ENCODE measurements around the gene ACOX2.

ACOX2 gene

GRCh38 chr3:58491506-58492402 is 45.2 kb downstream of the ACOX2 start, which contains the start of gene KCTD6:
Gene KCTD6 (plus strand): TSS chr3:58492096. CDS start chr3:58498756, 6,660 bp downstream.
- no peak within 1 kb of the TSS for H3K27ac ChIP-seq (replicated peaks; ENCODE audit: low read length)
- DNase-seq (ENCODE audit: low spot score), result peak; percentile 96
- peak within 1 kb of the TSS; percentile 88 for H3K9ac ChIP-seq (ENCODE audit: low read depth, low read length, poor library complexity)
- no peak within 1 kb of the TSS for H2BK120ac ChIP-seq (ENCODE audit: low read depth, low read length)
- no peak within 1 kb of the TSS for H2BK12ac ChIP-seq (ENCODE audit: low read length)
- H3K4ac ChIP-seq (ENCODE audit: low read length), result no peak within 1 kb of the TSS
- H3K79me1 ChIP-seq (ENCODE audit: low read depth, low read length), result no peaks in the 10 kb centered on the region
- H2BK5ac ChIP-seq (ENCODE audit: low read length), result peak within 1 kb of the TSS; percentile 59
- H3K36me3 ChIP-seq (replicated peaks in 1 of 2; ENCODE audit: control insufficient read depth in 2 of 2, insufficient read depth in 2 of 2, low read length in 2 of 2), result no peaks in the 10 kb centered on the region
- peak within 1 kb of the TSS; percentile 75 for H3K4me2 ChIP-seq (ENCODE audit: insufficient read depth, low read length, poor library complexity, severe bottlenecking)
- H2AFZ ChIP-seq (ENCODE audit: low read length), result peak within 1 kb of the TSS; percentile 88
- peak within 1 kb of the TSS; percentile 79 to 83 for H3K4me3 ChIP-seq (ENCODE audit: low read length in 2 of 2)
- H3K14ac ChIP-seq (ENCODE audit: low read length), result no peak within 1 kb of the TSS
- no peak within 1 kb of the TSS for H3K23ac ChIP-seq (ENCODE audit: low read depth, low read length, poor library complexity)
- H2BK15ac ChIP-seq (ENCODE audit: low read length), result peak within 1 kb of the TSS; percentile 76
- H3K18ac ChIP-seq (ENCODE audit: low read length), result peak within 1 kb of the TSS; percentile 92
- H3K9me3 ChIP-seq (replicated peaks in 1 of 2; ENCODE audit: control insufficient read depth in 2 of 2, insufficient read depth in 1 of 2, low read depth in 1 of 2, low read length in 2 of 2), result peaks cover 0 to 11% of the 10 kb centered on the region in 2 donors
- WGBS, 2 donors (ENCODE audit: extremely low coverage in 2 of 2, insufficient read length in 2 of 2, insufficient replicate concordance in 1 of 2), result no CpG with 5 or more reads among the region's 104 CpGs
- H3K4me1 ChIP-seq (ENCODE audit: control insufficient read depth in 2 of 2, insufficient read depth in 1 of 2, low read depth in 1 of 2, low read length in 2 of 2), result peaks cover 17 to 37% of the 10 kb centered on the region in 2 donors
- no peak within 1 kb of the TSS for H4K91ac ChIP-seq (ENCODE audit: low read depth, low read length, poor library complexity)
- peak within 1 kb of the TSS; percentile 34 for H2AK5ac ChIP-seq (ENCODE audit: low read depth, low read length)
- peaks cover 0 to 6% (median 0%) of the 10 kb centered on the region in 3 experiments for H3K27me3 ChIP-seq (ENCODE audit: control insufficient read depth in 3 of 3, insufficient read depth in 3 of 3, low read depth in 1 of 3, low read length in 3 of 3)
- no peak within 1 kb of the TSS for H4K8ac ChIP-seq (ENCODE audit: low read depth, low read length)

GRCh38 chr3:58490860-58491501 is 46.0 kb downstream of the ACOX2 start:
- H2AFZ ChIP-seq (ENCODE audit: low read length), result peak overlapping the region; percentile 88
- H3K9ac ChIP-seq (ENCODE audit: low read depth, low read length, poor library complexity), result no peak overlapping the region
- peaks cover 0 to 6% (median 0%) of the 10 kb centered on the region in 3 experiments for H3K27me3 ChIP-seq (ENCODE audit: control insufficient read depth in 3 of 3, insufficient read depth in 3 of 3, low read depth in 1 of 3, low read length in 3 of 3)
- H3K4me2 ChIP-seq (ENCODE audit: insufficient read depth, low read length, poor library complexity, severe bottlenecking), result no peak overlapping the region
- no peak overlapping the region for H2BK12ac ChIP-seq (ENCODE audit: low read length)
- H2AK5ac ChIP-seq (ENCODE audit: low read depth, low read length), result peak overlapping the region; percentile 34
- H3K9me3 ChIP-seq (replicated peaks in 1 of 2; ENCODE audit: control insufficient read depth in 2 of 2, insufficient read depth in 1 of 2, low read depth in 1 of 2, low read length in 2 of 2), result peaks cover 0 to 5% of the 10 kb centered on the region in 2 donors
- peak overlapping the region; percentile 79 for H3K18ac ChIP-seq (ENCODE audit: low read length)
- no peak overlapping the region for H4K8ac ChIP-seq (ENCODE audit: low read depth, low read length)
- H2BK120ac ChIP-seq (ENCODE audit: low read depth, low read length), result no peak overlapping the region
- no CpG with 5 or more reads among the region's 19 CpGs for WGBS, 2 donors (ENCODE audit: extremely low coverage in 2 of 2, insufficient read length in 2 of 2, insufficient replicate concordance in 1 of 2)
- no peak for DNase-seq (ENCODE audit: low spot score)
- peak overlapping the region; percentile 76 for H2BK15ac ChIP-seq (ENCODE audit: low read length)
- peak overlapping the region; percentile 59 for H2BK5ac ChIP-seq (ENCODE audit: low read length)
- H3K36me3 ChIP-seq (replicated peaks in 1 of 2; ENCODE audit: control insufficient read depth in 2 of 2, insufficient read depth in 2 of 2, low read length in 2 of 2), result no peaks in the 10 kb centered on the region
- H3K4me1 ChIP-seq (ENCODE audit: control insufficient read depth in 2 of 2, insufficient read depth in 1 of 2, low read depth in 1 of 2, low read length in 2 of 2), result peaks cover 15 to 30% of the 10 kb centered on the region in 2 donors
- no peak overlapping the region for H3K14ac ChIP-seq (ENCODE audit: low read length)
- no peaks in the 10 kb centered on the region for H3K79me1 ChIP-seq (ENCODE audit: low read depth, low read length)
- no peak overlapping the region for H4K91ac ChIP-seq (ENCODE audit: low read depth, low read length, poor library complexity)
- H3K4ac ChIP-seq (ENCODE audit: low read length), result no peak overlapping the region
- H3K23ac ChIP-seq (ENCODE audit: low read depth, low read length, poor library complexity), result no peak overlapping the region
- H3K27ac ChIP-seq (replicated peaks; ENCODE audit: low read length), result no peak overlapping the region
- H3K4me3 ChIP-seq (ENCODE audit: low read length in 2 of 2), result peak overlapping the region in 1 of 2 donors; percentile 48

DNA sequence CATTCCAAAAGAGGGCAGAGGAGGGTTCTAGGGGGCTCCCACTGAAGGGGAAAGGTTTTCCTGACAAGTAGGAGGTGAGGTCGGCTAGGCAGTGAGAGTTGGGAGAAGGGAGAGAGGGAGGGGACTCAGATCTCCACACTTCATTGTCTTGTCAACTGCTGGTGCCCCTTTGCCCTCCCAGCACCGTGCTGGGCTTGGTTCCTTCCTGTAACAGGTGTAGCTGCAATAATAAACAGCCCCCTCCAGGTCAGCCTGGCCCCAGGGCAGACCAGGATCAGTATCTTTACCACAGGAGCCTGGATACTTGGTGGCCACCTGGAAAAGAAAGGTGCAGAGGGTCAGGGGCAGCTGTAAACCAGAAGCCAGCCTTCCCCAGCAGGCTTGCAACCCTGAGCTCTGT is 48.0 kb downstream of the ACOX2 start:
- Histone ChIP-seq H4K8ac (ENCODE audit: low read depth, low read length) (no peak overlapping the region), H3K4me1 (ENCODE audit: control insufficient read depth in 2 of 2, insufficient read depth in 1 of 2, low read depth in 1 of 2, low read length in 2 of 2) (peaks cover 16% of the 10 kb centered on the region in 2 donors), H3K27me3 (ENCODE audit: control insufficient read depth in 3 of 3, insufficient read depth in 3 of 3, low read depth in 1 of 3, low read length in 3 of 3) (peaks cover 0 to 6% (median 0%) of the 10 kb centered on the region in 3 experiments), H3K9ac (ENCODE audit: low read depth, low read length, poor library complexity) (peak overlapping the region; percentile 9), H3K4me3 (ENCODE audit: low read length in 2 of 2) (no peak overlapping the region), H3K14ac (ENCODE audit: low read length) (no peak overlapping the region), H3K79me1 (ENCODE audit: low read depth, low read length) (no peaks in the 10 kb centered on the region), H2AK5ac (ENCODE audit: low read depth, low read length) (peak overlapping the region; percentile 15), H4K91ac (ENCODE audit: low read depth, low read length, poor library complexity) (no peak overlapping the region), H3K4ac (ENCODE audit: low read length) (no peak overlapping the region), H3K23ac (ENCODE audit: low read depth, low read length, poor library complexity) (no peak overlapping the region), H2AFZ (ENCODE audit: low read length) (no peak overlapping the region), H2BK12ac (ENCODE audit: low read length) (no peak overlapping the region), H3K9me3 (replicated peaks in 1 of 2; ENCODE audit: control insufficient read depth in 2 of 2, insufficient read depth in 1 of 2, low read depth in 1 of 2, low read length in 2 of 2) (no peaks in the 10 kb centered on the region), H3K27ac (replicated peaks; ENCODE audit: low read length) (no peak overlapping the region), H3K36me3 (replicated peaks in 1 of 2; ENCODE audit: control insufficient read depth in 2 of 2, insufficient read depth in 2 of 2, low read length in 2 of 2) (no peaks in the 10 kb centered on the region), H2BK5ac (ENCODE audit: low read length) (no peak overlapping the region), H3K4me2 (ENCODE audit: insufficient read depth, low read length, poor library complexity, severe bottlenecking) (no peak overlapping the region), H2BK120ac (ENCODE audit: low read depth, low read length) (no peak overlapping the region), H3K18ac (ENCODE audit: low read length) (no peak overlapping the region), H2BK15ac (ENCODE audit: low read length) (no peak overlapping the region)
- DNase-seq (ENCODE audit: low spot score), result no peak
- WGBS, 2 donors (ENCODE audit: extremely low coverage in 2 of 2, insufficient read length in 2 of 2, insufficient replicate concordance in 1 of 2), result no CpG with 5 or more reads among the region's 2 CpGs

Data from neuronal stem cell (in vitro differentiated cells).